ENCODE measurements around the gene RAP1A.

Gene RAP1A

GRCh38 chr1:111647736-111648135 is 28.1 kb downstream of the RAP1A start:
- H3K36me3 ChIP-seq (ENCODE audit: control insufficient read depth, low read length), result peaks cover 25% of the 10 kb centered on the region
- no peak overlapping the region for H3K27ac ChIP-seq (ENCODE audit: low read depth, low read length)
- TF ChIP-seq CTCF (IDR thresholded peaks at IDR 0.05; ENCODE audit: low read depth, low read length, poor library complexity, severe bottlenecking) (no peak), EZH2phosphoT487 (IDR thresholded peaks at IDR 0.05; ENCODE audit: borderline replicate concordance, low read length) (no peak)
- no peaks in the 10 kb centered on the region for H3K27me3 ChIP-seq (ENCODE audit: control insufficient read depth, low read length)
- H3K9me3 ChIP-seq (ENCODE audit: control insufficient read depth, insufficient read depth, low read length), result no peaks in the 10 kb centered on the region
- H3K79me2 ChIP-seq (ENCODE audit: control insufficient read depth, low read length), result peaks cover 96% of the 10 kb centered on the region
- H3K4me2 ChIP-seq (ENCODE audit: low read length), result no peak overlapping the region
- H3F3A ChIP-seq (ENCODE audit: control insufficient read depth, insufficient read depth), result no peaks in the 10 kb centered on the region; the same call in 1 of the 2 replicates
- no peaks in the 10 kb centered on the region for H3K9me2 ChIP-seq (replicated peaks; ENCODE audit: control insufficient read depth, low read length)
- H4K20me1 ChIP-seq (ENCODE audit: control insufficient read depth, insufficient read depth, low read depth, low read length), result peaks cover 7% of the 10 kb centered on the region; the same call in 1 of the 2 replicates
- H3K4me3 ChIP-seq (ENCODE audit: low read length), result no peak overlapping the region
- peaks cover 9% of the 10 kb centered on the region for H3K4me1 ChIP-seq (ENCODE audit: control insufficient read depth, low read length)

- Histone ChIP-seq H3K79me2 (ENCODE audit: control insufficient read depth, low read length) (peaks cover 96% of the 10 kb centered on the region), H3K9me3 (ENCODE audit: control insufficient read depth, insufficient read depth, low read length) (no peaks in the 10 kb centered on the region), H3K9me2 (replicated peaks; ENCODE audit: control insufficient read depth, low read length) (no peaks in the 10 kb centered on the region), H3K27ac (ENCODE audit: low read depth, low read length) (no peak overlapping the region), H3K4me1 (ENCODE audit: control insufficient read depth, low read length) (no peaks in the 10 kb centered on the region), H4K20me1 (ENCODE audit: control insufficient read depth, insufficient read depth, low read depth, low read length) (peaks cover 11% of the 10 kb centered on the region; the same call in 1 of the 2 replicates), H3K36me3 (ENCODE audit: control insufficient read depth, low read length) (peaks cover 17% of the 10 kb centered on the region; the same call in 1 of the 2 replicates), H3F3A (ENCODE audit: control insufficient read depth, insufficient read depth) (no peaks in the 10 kb centered on the region; the same call in 1 of the 2 replicates), H3K4me2 (ENCODE audit: low read length) (no peak overlapping the region), H3K27me3 (ENCODE audit: control insufficient read depth, low read length) (no peaks in the 10 kb centered on the region), H3K4me3 (ENCODE audit: low read length) (no peak overlapping the region)
- no peak for TF ChIP-seq CTCF (IDR thresholded peaks at IDR 0.05; ENCODE audit: low read depth, low read length, poor library complexity, severe bottlenecking)
- TF ChIP-seq EZH2phosphoT487 (IDR thresholded peaks at IDR 0.05; ENCODE audit: borderline replicate concordance, low read length), result no peak
Measured at GRCh38 chr1:111648806-111649205, 29.2 kb downstream of the RAP1A start.

- H3K79me2 ChIP-seq (ENCODE audit: control insufficient read depth, low read length), result peaks cover 96% of the 10 kb centered on the region
- H3K27ac ChIP-seq (ENCODE audit: low read depth, low read length), result no peak overlapping the region
- H3K36me3 ChIP-seq (ENCODE audit: control insufficient read depth, low read length), result peaks cover 15% of the 10 kb centered on the region; the same call in 1 of the 2 replicates
- TF ChIP-seq EZH2phosphoT487 (IDR thresholded peaks at IDR 0.05; ENCODE audit: borderline replicate concordance, low read length) (no peak), CTCF (IDR thresholded peaks at IDR 0.05; ENCODE audit: low read depth, low read length, poor library complexity, severe bottlenecking) (no peak)
- no peaks in the 10 kb centered on the region for H3K9me3 ChIP-seq (ENCODE audit: control insufficient read depth, insufficient read depth, low read length)
- H3K27me3 ChIP-seq (ENCODE audit: control insufficient read depth, low read length), result no peaks in the 10 kb centered on the region
- no peaks in the 10 kb centered on the region for H3K9me2 ChIP-seq (replicated peaks; ENCODE audit: control insufficient read depth, low read length)
- no peak overlapping the region for H3K4me3 ChIP-seq (ENCODE audit: low read length)
- no peaks in the 10 kb centered on the region for H3K4me1 ChIP-seq (ENCODE audit: control insufficient read depth, low read length)
- peaks cover 2% of the 10 kb centered on the region for H3F3A ChIP-seq (ENCODE audit: control insufficient read depth, insufficient read depth)
- peaks cover 11% of the 10 kb centered on the region; the same call in 1 of the 2 replicates for H4K20me1 ChIP-seq (ENCODE audit: control insufficient read depth, insufficient read depth, low read depth, low read length)
- H3K4me2 ChIP-seq (ENCODE audit: low read length), result no peak overlapping the region
Measured at GRCh38 chr1:111649227-111649626, 29.6 kb downstream of the RAP1A start.

All from DOHH2 (cell line).